Coronary artery (tissue), 2 donors: ENCODE results near the gene LAPTM4A.

ENCODE experiments used
- DNase-seq: peaks from one replicate; pipeline ENCODE4 v3.0.0-alpha.2; 2017; ENCODE audit warnings: low spot score
- H3K27ac ChIP-seq, 2 donors: fragments of 200-600 bp; sonication (generic); one replicate each; pipeline ENCODE4 v1.5.1; 2016 to 2019
- H3K4me3 ChIP-seq: fragments of 200-600 bp; sonication (generic); 2 replicates; pipeline ENCODE4 v1.5.1; 2016; ENCODE audit warnings: mild to moderate bottlenecking, moderate library complexity
- TF ChIP-seq, protein P1 (sequence below): fragments of 200-600 bp; sonication (generic); IDR thresholded peaks from one replicate; pipeline ENCODE4 v1.5.1; 2019; ENCODE audit warnings: antibody characterized with exemption

The LAPTM4A gene

DNA sequence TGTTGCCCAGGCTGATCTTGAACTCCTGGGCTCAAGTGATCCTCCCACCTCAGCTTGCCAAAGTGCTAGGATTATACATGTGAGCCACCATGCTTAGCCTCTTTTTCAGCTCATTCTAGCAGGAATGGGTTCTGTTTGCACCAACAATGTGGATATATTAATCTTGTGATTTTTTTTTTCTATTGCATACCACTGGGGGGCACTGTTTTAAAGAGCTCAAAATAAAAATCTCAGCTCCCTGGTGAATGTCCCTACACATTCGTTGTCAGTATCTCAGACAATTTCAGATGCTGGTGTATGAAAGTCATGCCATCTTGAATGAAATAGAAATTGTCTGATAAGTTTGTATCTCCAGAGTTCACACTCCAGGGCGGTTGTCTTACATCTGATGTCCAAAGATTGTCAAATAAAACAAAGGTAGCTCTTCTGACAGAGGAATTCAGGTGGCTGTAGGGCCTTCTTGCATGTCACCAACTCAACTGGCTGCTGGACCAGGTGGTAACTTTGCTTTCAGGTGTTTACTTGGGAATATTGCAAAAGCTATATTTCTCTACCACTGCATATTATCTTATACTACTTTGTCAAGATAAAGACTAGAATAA lies 35.8 kb downstream of the LAPTM4A start:
- Histone ChIP-seq H3K4me3 (no peak overlapping the region), H3K27ac (no peak overlapping the region)
- TF ChIP-seq, protein P1, sequence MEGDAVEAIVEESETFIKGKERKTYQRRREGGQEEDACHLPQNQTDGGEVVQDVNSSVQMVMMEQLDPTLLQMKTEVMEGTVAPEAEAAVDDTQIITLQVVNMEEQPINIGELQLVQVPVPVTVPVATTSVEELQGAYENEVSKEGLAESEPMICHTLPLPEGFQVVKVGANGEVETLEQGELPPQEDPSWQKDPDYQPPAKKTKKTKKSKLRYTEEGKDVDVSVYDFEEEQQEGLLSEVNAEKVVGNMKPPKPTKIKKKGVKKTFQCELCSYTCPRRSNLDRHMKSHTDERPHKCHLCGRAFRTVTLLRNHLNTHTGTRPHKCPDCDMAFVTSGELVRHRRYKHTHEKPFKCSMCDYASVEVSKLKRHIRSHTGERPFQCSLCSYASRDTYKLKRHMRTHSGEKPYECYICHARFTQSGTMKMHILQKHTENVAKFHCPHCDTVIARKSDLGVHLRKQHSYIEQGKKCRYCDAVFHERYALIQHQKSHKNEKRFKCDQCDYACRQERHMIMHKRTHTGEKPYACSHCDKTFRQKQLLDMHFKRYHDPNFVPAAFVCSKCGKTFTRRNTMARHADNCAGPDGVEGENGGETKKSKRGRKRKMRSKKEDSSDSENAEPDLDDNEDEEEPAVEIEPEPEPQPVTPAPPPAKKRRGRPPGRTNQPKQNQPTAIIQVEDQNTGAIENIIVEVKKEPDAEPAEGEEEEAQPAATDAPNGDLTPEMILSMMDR = peak; percentile 26
- DNase-seq = no peak

DNA sequence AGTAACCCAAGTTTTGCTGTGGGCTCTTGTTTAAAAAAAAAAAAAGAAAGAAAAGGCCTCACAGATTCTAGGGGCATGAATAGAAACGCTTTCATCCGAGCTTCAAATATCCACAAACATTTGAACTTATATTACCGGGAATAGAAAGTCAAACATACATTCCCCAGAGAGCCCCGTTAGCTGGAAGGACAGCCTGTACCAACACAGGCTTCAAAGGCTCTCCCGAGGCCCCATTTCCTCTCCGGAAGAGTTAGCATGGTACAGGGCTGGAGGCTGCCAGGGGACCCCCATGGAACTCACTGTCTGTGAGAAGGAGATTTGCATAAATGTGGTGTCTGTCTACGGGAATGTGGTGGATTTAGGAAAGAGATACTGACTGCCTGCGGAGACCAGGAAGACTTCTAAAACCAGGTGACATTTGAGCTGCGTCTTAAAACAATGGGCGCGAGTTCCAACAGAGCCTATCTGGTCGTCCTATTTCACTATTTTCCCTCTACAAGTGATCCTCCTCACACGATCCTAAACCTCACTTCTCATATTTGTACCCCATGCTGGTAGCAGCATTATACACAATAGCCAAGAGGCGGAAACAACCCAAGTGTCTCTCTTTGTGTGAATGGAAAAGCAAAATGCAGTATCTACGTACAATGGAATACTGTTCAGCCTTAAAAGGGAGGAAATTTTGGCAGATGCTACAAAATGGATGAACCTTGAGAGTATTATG lies 38.1 kb downstream of the LAPTM4A start:
- DNase-seq = no peak
- TF ChIP-seq, protein P1 = no peak
- Histone ChIP-seq H3K4me3 (peak overlapping the region; percentile 85), H3K27ac (peak overlapping the region; percentile 64 to 86)

DNA sequence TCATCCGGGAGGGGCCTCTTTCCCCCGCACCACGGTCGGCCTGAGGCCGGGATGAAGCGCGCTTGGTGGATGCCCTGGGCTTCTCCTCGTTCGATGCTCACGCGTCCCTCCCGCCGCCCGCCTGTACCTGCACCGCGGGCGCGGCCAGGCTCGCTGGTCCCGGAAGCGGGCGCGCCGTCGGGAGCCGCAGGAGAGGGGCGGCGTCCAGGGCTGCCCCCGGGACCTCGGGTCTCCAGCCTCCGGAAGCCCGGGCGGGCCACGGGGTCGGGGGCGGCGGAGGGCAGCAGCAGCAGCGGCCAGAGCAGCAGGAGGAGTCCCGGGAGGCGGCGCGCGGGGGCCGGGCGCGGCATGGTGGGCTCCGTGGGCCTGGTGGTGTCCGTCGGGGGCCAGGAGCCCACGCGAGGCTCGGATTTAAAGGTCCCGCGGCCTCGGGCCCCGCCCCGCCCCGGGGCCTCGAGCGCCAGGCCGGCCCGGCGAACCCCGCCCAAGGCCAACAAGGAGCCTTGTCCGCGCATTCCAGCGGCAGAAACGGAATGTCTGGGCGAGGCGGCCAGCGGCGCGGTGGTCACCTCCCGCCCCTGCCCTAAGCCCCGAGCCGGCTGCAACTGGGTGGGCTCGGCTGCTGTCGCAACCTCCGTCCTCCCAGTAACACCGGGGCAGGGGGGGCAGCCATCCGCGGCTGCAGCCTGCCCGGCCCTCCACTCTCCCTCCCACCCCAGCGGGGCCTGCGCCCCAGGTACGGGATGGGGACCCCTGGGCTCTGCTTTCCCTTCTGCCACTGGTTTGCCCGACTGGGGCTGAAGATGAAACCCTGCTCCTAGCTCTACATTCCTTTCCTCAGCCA lies 38.9 kb downstream of the LAPTM4A start, which contains the start of gene MATN3:
MATN3 (minus strand) TSS at position 387 of the 844 bp plus-strand sequence; CDS start at position 350, 37 bp downstream.
- DNase-seq = no peak
- TF ChIP-seq, protein P1 = no peak
- Histone ChIP-seq H3K27ac (peak within 1 kb of the TSS; percentile 64 to 86), H3K4me3 (peak within 1 kb of the TSS; percentile 85)

DNA sequence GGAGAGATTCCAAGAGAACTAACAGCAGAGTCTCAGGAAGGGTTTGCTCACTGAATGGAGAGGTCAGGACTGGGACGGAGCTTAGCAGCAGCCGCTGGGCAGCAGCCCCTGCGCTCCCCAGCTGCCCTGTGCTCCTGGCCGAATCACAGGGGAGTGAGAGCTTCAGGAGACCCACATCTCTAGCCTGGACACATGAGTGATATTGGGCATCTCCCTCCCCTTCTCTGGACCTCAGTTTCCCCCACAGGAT lies 39.5 kb downstream of the LAPTM4A start:
- DNase-seq = no peak
- TF ChIP-seq, protein P1 = no peak
- H3K27ac ChIP-seq = no peak overlapping the region
- H3K4me3 ChIP-seq = peak overlapping the region; percentile 85

DNA sequence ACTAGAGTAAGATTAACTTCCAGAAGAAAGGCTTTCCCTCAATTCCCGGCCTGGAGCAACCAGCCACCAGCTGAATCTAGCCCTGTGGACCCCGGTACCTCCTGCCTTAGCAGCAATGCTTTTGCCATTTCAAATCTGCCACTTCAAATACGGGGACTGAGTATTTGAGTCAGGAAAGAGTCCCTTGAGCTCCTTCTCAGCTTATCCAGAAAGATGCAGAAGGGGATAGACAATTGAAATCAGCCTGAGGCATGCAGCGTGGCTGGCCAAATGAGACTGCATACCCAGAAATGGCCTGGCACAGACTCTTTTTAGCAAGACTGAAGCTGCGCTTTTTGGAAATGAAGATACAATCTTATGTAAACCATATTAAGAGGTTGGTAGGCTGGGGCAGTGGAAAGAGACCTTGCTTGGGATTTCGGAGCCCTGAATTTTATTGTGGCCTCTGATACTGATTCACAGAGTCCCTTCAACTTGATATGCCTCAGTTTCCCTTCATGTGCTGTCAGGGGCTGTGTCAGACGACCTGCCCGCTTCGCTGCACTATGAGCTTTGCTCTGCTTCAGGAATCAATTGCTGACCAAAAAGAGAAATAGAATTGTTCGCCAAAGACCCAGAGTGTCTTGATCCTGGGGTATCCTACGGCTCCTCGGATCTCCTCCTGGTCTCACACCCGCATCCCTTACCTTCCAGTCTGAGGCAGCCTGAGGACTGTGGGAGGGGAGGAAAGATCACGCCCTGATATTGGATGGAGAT lies 40.0 kb downstream of the LAPTM4A start:
- TF ChIP-seq, protein P1 = no peak
- Histone ChIP-seq H3K27ac (no peak overlapping the region), H3K4me3 (peak overlapping the region; percentile 85)
- no peak for DNase-seq

DNA sequence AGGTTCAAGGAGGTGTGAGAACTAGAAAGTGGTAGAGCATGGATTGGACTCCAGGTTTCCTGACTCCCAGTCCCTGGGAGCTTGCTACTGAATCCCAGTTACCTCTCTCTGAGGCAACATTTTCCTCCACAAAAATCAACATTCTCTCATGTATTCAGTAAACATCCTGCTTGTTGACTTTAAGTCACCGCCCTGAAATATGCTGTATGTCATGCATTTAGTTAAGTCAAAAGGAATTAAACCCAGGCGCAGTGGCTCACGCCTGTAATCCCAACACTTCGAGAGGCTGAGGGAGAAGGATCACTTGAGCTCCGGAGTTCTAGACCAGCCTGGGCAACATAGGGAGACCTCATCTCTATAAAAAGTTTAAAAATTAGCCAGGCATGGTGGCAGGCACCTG lies 42.7 kb downstream of the LAPTM4A start:
- DNase-seq = no peak
- H3K27ac ChIP-seq = no peak overlapping the region
- TF ChIP-seq, protein P1 = no peak
- H3K4me3 ChIP-seq = no peak overlapping the region
